ENCODE measurements around the gene AP1G2.

AP1G2 gene

DNA sequence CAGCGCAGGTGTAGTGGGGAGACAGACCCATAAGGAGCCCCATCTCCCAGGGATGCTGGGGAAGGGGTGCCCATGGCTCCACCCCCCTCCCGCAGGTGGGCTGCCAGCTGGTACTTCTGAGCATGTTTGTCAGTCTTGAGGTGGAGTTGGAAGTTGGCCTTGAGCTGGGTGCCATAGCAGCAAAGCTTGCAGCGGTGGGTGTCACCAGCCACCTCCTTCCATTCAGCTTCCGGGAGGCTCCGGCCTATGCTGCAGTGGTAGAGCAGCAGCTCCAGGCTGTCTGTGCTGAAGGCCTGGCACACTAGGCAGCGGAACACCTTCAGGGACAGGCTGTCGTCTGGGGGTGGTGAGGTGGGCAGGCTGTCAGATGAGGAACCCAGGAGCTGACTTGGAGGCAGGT lies 34.9 kb downstream of the AP1G2 start:
- intact Hi-C loops (cut with DNase I; ENCODE audit: low total_unique reads): no loop called here

GRCh38 chr14:23531391-23531790 lies 36.2 kb downstream of the AP1G2 start:
- no peaks in the 10 kb centered on the region for H3K4me1 ChIP-seq
- DNase-seq: no peak
- H3K27me3 ChIP-seq: no peaks in the 10 kb centered on the region
- no peak overlapping the region for H3K4me3 ChIP-seq
- TF ChIP-seq, protein P1, sequence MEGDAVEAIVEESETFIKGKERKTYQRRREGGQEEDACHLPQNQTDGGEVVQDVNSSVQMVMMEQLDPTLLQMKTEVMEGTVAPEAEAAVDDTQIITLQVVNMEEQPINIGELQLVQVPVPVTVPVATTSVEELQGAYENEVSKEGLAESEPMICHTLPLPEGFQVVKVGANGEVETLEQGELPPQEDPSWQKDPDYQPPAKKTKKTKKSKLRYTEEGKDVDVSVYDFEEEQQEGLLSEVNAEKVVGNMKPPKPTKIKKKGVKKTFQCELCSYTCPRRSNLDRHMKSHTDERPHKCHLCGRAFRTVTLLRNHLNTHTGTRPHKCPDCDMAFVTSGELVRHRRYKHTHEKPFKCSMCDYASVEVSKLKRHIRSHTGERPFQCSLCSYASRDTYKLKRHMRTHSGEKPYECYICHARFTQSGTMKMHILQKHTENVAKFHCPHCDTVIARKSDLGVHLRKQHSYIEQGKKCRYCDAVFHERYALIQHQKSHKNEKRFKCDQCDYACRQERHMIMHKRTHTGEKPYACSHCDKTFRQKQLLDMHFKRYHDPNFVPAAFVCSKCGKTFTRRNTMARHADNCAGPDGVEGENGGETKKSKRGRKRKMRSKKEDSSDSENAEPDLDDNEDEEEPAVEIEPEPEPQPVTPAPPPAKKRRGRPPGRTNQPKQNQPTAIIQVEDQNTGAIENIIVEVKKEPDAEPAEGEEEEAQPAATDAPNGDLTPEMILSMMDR (IDR thresholded peaks at IDR 0.05): no peak
- peaks cover 0 to 14% (median 0%) of the 10 kb centered on the region in 3 donors for H3K36me3 ChIP-seq
- intact Hi-C loops (cut with DNase I; ENCODE audit: low total_unique reads): no loop called here
- H3K9me3 ChIP-seq: no peaks in the 10 kb centered on the region
- H3K27ac ChIP-seq: no peak overlapping the region

More for the DNA sequence above, 34.9 kb downstream of the AP1G2 start:
- no peaks in the 10 kb centered on the region for H3K4me1 ChIP-seq
- DNase-seq: no peak
- H3K27me3 ChIP-seq: no peaks in the 10 kb centered on the region
- H3K4me3 ChIP-seq: no peak overlapping the region
- H3K36me3 ChIP-seq: peaks cover 0 to 8% (median 0%) of the 10 kb centered on the region in 3 donors
- TF ChIP-seq, protein P1 (IDR thresholded peaks at IDR 0.05): no peak
- H3K27ac ChIP-seq: no peak overlapping the region
- no peaks in the 10 kb centered on the region for H3K9me3 ChIP-seq

- no peaks in the 10 kb centered on the region for H3K27me3 ChIP-seq
- H3K27ac ChIP-seq: no peak overlapping the region
- no peaks in the 10 kb centered on the region for H3K9me3 ChIP-seq
- no peak for DNase-seq
- no peak overlapping the region for H3K4me3 ChIP-seq
- H3K4me1 ChIP-seq: no peaks in the 10 kb centered on the region
- intact Hi-C loops (cut with DNase I; ENCODE audit: low total_unique reads): no loop called here
- TF ChIP-seq, protein P1 (IDR thresholded peaks at IDR 0.05): no peak
- H3K36me3 ChIP-seq: peaks cover 0 to 22% (median 0%) of the 10 kb centered on the region in 3 donors
These were observed 37.1 kb downstream of the AP1G2 start for GRCh38 chr14:23530375-23531055.

GRCh38 chr14:23529016-23529415 lies 38.6 kb downstream of the AP1G2 start:
- Histone ChIP-seq H3K9me3 (no peaks in the 10 kb centered on the region), H3K4me1 (no peaks in the 10 kb centered on the region), H3K27me3 (no peaks in the 10 kb centered on the region), H3K36me3 (peaks cover 0 to 20% (median 0%) of the 10 kb centered on the region in 3 donors), H3K27ac (no peak overlapping the region), H3K4me3 (no peak overlapping the region)
- TF ChIP-seq, protein P1 (IDR thresholded peaks at IDR 0.05): no peak
- intact Hi-C loops (cut with DNase I; ENCODE audit: low total_unique reads): no loop called here
- no peak for DNase-seq

- no peaks in the 10 kb centered on the region for H3K4me1 ChIP-seq
- intact Hi-C loops (cut with DNase I; ENCODE audit: low total_unique reads): no loop called here
- TF ChIP-seq, protein P1 (IDR thresholded peaks at IDR 0.05): no peak
- H3K4me3 ChIP-seq: no peak overlapping the region
- no peak for DNase-seq
- no peaks in the 10 kb centered on the region for H3K27me3 ChIP-seq
- H3K36me3 ChIP-seq: peaks cover 0 to 20% (median 0%) of the 10 kb centered on the region in 3 donors
- no peaks in the 10 kb centered on the region for H3K9me3 ChIP-seq
- H3K27ac ChIP-seq: no peak overlapping the region
These were observed 39.0 kb downstream of the AP1G2 start for GRCh38 chr14:23528555-23528954.

All from tibial artery (tissue), 4 donors.